GM18868 (cell line): ENCODE data around the gene EML2.
"Not testable (repeated sequence)": the region's sequence is repeated elsewhere in the genome, so short reads cannot be mapped to it uniquely, and the experiment has no call there.

ENCODE experiments used
- ATAC-seq: cut with Tn5 transposase; IDR thresholded peaks from one replicate; pipeline ENCODE4 v1.9.1; 2021; ENCODE audit warnings: mild to moderate bottlenecking, moderate library complexity; ENCODE audit not compliant: unreplicated experiment

Gene EML2

GRCh38 chr19:45621389-45621788 lies 17.8 kb downstream of the EML2 start:
- no peak for ATAC-seq

GRCh38 chr19:45616704-45617017 lies 22.5 kb downstream of the EML2 start:
- no peak for ATAC-seq

DNA sequence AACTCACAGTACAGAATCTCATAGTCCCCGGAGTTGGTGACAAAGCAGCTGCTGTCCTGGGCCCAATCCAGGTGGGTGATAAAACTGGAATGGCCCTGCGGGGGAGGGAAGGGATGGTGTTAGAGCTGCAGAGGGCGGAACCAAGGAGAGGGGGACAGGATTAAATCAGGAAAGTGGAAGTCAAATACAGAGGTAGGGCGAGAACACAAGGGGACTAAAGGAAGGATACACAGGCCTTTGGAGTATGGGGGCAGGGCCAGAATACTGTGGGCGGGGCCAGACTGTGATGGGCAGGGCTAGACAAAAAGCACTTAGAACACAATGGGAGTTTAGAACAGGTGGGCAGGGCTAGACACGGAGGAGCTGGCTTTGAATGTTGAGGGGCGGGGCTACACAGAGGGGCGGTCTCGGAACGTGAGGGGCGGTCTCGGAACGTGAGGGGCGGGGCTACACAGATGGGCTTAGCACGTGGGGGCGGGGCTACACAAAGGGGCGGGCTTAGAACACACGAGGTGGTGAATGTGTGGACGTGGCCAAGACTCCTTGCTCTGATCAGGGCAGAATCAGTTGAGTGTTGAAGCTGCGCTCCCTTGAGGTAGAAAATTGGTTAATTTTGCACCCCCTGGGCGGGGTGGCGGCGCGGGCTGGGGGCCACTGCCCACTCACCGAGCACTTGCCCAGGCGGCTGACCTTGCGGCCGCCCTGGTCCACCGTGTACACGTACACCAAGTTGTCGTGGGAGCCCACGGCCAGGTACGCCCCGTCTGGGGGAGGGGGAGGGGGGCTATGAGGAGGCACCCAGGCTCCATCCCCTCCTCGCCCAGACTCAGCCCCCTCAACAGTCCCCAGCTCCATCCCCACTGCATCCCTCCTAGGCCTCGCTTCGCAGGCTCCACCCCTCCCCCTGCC lies 23.1 kb downstream of the EML2 start:
- peak; percentile 63 for ATAC-seq

GRCh38 chr19:45615056-45615455 lies 24.1 kb downstream of the EML2 start:
- ATAC-seq: not testable (repeated sequence)

DNA sequence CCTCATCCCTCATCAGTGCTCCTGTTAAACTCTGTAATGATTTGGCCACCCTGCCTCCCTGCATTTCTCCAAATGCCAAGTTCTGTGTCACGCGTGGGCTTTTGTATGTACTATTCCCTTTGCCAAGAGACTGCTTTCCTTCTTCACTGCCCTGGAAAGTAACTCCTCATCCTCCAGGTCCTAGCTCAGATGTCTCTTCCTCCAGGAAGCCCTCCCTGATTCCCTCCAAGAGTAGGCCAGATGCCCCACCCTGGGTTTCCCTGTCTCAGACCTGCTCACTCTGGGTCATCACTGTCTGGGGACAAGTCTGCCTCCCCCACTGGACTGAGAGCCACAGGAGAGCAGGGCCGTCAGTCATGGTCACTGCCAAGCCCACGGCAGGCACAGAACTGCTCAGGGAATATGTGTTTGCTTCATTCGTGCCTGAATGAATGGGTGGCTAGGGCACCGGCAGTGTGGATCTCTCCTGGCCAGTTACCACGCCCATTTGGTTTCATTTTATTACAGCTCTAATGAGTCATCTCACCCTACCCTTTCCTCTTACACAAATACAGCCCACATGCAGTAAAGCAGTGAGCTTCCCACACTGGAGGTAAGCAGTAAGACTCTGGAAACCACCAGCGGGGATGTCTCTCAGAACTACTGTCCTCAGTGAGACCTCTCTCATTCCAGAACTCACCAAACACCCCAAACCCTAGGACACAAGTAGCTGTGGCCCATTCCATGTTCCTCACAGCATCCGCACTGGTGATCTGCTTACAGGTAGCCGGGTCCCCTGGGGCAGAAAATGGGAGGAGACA lies 25.1 kb downstream of the EML2 start:
- peak; percentile 70 for ATAC-seq

GRCh38 chr19:45608948-45609347 lies 30.2 kb downstream of the EML2 start:
- ATAC-seq: no peak

GRCh38 chr19:45607071-45608029 lies 31.8 kb downstream of the EML2 start:
- ATAC-seq: no peak

DNA sequence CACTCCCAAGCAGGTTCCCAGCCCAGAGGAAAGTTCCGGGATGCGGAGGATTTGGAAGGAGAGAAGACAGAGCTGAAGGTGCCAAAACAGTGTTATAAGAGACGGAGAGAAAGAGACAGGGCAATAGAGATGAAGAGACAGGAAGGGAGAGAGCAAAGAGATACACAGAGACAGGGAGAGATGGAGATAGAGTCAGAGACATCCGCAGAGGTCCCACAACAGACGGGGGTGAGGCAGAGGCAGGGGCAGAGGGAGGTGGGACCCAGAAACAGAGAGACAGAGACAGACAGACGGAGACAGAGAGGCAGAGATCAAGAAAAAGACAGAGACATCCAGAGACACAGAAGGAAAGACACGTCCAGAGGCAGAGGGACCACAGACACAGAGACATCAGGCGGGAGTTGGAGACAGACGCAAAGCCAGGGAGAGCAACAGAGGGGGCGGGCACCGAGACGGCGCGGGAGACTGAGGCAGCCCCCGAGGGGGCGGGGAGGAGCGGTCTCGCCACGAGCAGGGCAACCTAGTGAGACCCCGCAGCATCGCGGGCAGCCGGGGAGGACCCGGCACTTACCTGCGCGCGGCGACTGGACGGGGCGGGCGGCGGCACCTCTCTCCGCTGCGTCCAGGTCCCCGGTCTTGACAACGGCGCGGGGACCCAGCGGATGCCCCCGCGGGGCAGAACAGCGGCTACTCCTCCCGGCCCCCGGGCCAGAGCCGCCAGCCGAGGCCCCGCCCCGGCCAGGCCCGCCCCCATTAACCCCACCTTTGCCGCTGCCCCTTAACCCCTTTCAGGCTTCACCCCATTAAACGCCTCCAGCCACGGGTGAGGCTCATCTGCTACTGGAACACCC lies 37.4 kb downstream of the EML2 start, which contains the start of gene GPR4:
GPR4 (minus strand) TSS at position 689 of the 851 bp plus-strand sequence. CDS start 10,346 bp downstream, outside the sequence.
- no peak for ATAC-seq

- ATAC-seq: no peak
Measured at GRCh38 chr19:45601115-45601514, 38.1 kb downstream of the EML2 start.

GRCh38 chr19:45600340-45600885 lies 38.8 kb downstream of the EML2 start:
- ATAC-seq: no peak

DNA sequence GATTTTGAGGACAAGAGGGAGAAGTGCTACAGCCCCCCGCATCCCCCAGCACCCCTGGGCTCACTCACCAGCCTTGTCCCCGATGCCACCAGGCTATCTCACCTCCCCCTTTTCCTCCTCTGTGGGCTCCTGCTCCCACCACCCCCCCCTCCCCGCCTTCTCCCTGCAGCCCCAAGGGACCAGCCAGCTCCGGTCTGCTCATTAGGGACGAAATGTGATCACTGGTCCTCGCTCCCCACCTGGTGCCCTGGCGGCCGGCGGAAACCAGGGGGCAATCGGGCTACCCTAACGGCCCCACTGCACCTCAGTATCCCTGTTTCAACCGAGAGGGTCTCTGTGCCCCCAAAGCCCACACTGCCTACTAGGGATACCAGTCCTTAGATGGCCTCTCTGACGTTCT lies 39.9 kb downstream of the EML2 start:
- no peak for ATAC-seq

- no peak for ATAC-seq
Measured at GRCh38 chr19:45598267-45599001, 40.8 kb downstream of the EML2 start.

- ATAC-seq: no peak
Measured at GRCh38 chr19:45597425-45598111, 41.6 kb downstream of the EML2 start.

- no peak for ATAC-seq
Measured at GRCh38 chr19:45595814-45596213, 43.4 kb downstream of the EML2 start.

- ATAC-seq: no peak
Measured at GRCh38 chr19:45593520-45593919, 45.7 kb downstream of the EML2 start.

DNA sequence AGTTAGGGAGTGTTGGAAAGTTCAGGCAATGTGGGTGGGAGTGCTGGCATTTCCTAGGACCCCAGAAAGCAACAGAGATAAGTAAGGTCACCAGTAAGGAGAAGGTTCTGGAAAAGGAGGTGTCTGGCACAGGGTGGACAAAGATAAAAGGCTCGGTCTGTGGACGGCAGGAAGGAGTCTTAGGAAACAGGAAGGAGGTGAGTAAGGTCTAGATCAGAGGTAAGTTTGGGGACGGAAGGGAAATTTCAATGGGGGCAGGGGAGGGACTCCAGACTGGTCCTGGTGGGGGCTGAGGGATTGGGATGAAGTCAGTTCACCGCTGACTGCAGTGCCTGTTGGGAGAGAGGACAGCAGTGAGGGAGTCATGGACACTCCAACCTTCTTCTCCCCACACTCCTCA lies 46.8 kb downstream of the EML2 start:
- ATAC-seq: no peak

- ATAC-seq: no peak
Measured at GRCh38 chr19:45591638-45592005, 47.6 kb downstream of the EML2 start.

DNA sequence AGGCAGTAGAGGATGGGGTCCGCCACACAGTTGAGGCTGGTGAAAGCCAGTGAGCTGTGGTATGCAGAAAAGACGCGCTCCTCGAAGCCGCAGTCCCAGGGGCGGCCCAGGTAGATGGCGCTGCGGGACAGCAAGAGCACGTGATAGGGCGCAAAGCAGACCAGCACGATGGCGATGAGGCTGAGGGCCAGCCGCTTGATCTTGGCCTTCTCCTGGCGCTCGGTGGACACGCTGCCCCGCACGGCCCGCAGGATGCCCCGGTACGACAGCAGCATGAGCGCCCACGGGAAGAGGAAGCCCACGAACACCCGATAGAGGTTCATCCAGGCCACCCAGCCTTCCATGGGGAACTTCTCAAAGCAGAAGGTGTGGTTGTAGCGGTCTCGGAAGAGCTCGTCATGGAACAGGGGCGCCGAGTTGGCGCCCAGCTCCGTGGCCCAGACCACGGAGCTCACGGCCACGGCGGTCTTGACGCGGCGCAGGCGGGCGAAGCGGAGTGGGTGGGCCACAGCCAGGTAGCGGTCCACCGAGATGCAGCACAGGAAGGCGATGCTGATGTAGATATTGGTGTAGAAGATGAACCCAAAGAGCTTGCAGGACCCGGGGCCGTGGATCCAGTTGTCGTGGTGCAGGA lies 48.1 kb downstream of the EML2 start:
- ATAC-seq: no peak
